Spinal cord (tissue), 10 donors: ENCODE data around the gene CSMD2. TPM values are rescaled to one million over a fixed set of nuclear protein-coding genes. Genes with fewer than 3 reads are reported as not detected.

Experiments used
- DNase-seq, 6 donors: peaks; one replicate each; pipeline versions ENCODE4 v3.0.0 to v3.0.0-alpha.2; 2013 to 2015; ENCODE audit warnings: low spot score in 6 of 6, low read depth in 4 of 6
- H3K27ac ChIP-seq: one replicate; pipeline ENCODE4 v1.5.1; 2013; ENCODE audit warnings: low read depth, low read length, control low read depth
- H3K27me3 ChIP-seq: one replicate; pipeline ENCODE4 v1.6.1; 2013; ENCODE audit warnings: low read length; ENCODE audit not compliant: control insufficient read depth, insufficient read depth
- H3K36me3 ChIP-seq: one replicate; pipeline ENCODE4 v1.6.1; 2013; ENCODE audit warnings: low read length; ENCODE audit not compliant: control insufficient read depth, insufficient read depth
- H3K4me1 ChIP-seq: one replicate; pipeline ENCODE4 v1.6.1; 2013; ENCODE audit warnings: low read length; ENCODE audit not compliant: control insufficient read depth, insufficient read depth
- H3K4me3 ChIP-seq: one replicate; pipeline ENCODE4 v1.5.1; 2013; ENCODE audit warnings: low read depth, low read length, control low read depth
- H3K9me3 ChIP-seq: one replicate; pipeline ENCODE4 v1.6.1; 2013; ENCODE audit warnings: low read length; ENCODE audit not compliant: control insufficient read depth, insufficient read depth
- WGBS: methylation state at CpG from one replicate; pipeline ENCODE4 v1.1.5; 2013; ENCODE audit warnings: missing lambda C conversion rate; ENCODE audit not compliant: insufficient coverage; 5-methylcytosine and 5-hydroxymethylcytosine counted together
- polyA plus RNA-seq, 2 donors: library from polyadenylated mRNA; unstranded; fragments of 120-200 nt; gene quantifications; one replicate each; pipeline ENCODE4 v1.2.1, GENCODE V29; 2013; ENCODE audit not compliant: insufficient read length in 2 of 2
- total RNA-seq, 2 donors: library from RNA; depleted of rRNA in 1 of 2; stranded (reverse); fragments of 120-200 nt in 1 of 2; fragments of >200 nt in 1 of 2; gene quantifications; one replicate each; pipeline versions ENCODE4 v1.2.3 to v1.2.4, GENCODE V29; 2013 to 2014
- donor health status: healthy.

The CSMD2 gene
- total and polyA plus RNA-seq, 4 donors, result 16.0 to 26.4 (median 22.2) TPM

- Histone ChIP-seq H3K9me3 (no peaks in the 10 kb centered on the region), H3K4me3 (no peak overlapping the region), H3K27me3 (no peaks in the 10 kb centered on the region), H3K4me1 (peaks cover 4% of the 10 kb centered on the region), H3K36me3 (peaks cover 2% of the 10 kb centered on the region), H3K27ac (no peak overlapping the region)
- DNase-seq, result no peak
- WGBS, result 85% methylated on average over 6 of the region's 7 CpGs
Observed at GRCh38 chr1:33680281-33680840, 484.7 kb downstream of the CSMD2 start.

- Histone ChIP-seq H3K27ac (no peak overlapping the region), H3K27me3 (no peaks in the 10 kb centered on the region), H3K36me3 (peaks cover 19% of the 10 kb centered on the region), H3K4me1 (no peaks in the 10 kb centered on the region), H3K4me3 (no peak overlapping the region), H3K9me3 (no peaks in the 10 kb centered on the region)
- DNase-seq, result no peak
- WGBS, result no CpG with 5 or more reads among the region's 1 CpG
Observed at GRCh38 chr1:33670567-33670966, 494.5 kb downstream of the CSMD2 start.

- no peak for DNase-seq
- no peak overlapping the region for H3K4me3 ChIP-seq
- H3K27me3 ChIP-seq, result no peaks in the 10 kb centered on the region
- no peak overlapping the region for H3K27ac ChIP-seq
- no CpG with 5 or more reads among the region's 3 CpGs for WGBS
- no peaks in the 10 kb centered on the region for H3K9me3 ChIP-seq
- H3K36me3 ChIP-seq, result peaks cover 19% of the 10 kb centered on the region
- H3K4me1 ChIP-seq, result no peaks in the 10 kb centered on the region
Observed at GRCh38 chr1:33668695-33669094, 496.3 kb downstream of the CSMD2 start.

- H3K4me3 ChIP-seq, result no peak overlapping the region
- no peaks in the 10 kb centered on the region for H3K4me1 ChIP-seq
- no peak overlapping the region for H3K27ac ChIP-seq
- no peak for DNase-seq
- WGBS, result 86% methylated on average over 11 of the region's 14 CpGs
- H3K9me3 ChIP-seq, result no peaks in the 10 kb centered on the region
- no peaks in the 10 kb centered on the region for H3K27me3 ChIP-seq
- H3K36me3 ChIP-seq, result peaks cover 27% of the 10 kb centered on the region
Observed at GRCh38 chr1:33667386-33668282, 497.4 kb downstream of the CSMD2 start.

- Histone ChIP-seq H3K4me1 (no peaks in the 10 kb centered on the region), H3K27me3 (no peaks in the 10 kb centered on the region), H3K36me3 (peaks cover 26% of the 10 kb centered on the region), H3K9me3 (no peaks in the 10 kb centered on the region), H3K27ac (no peak overlapping the region), H3K4me3 (no peak overlapping the region)
- 42% methylated on average over 5 of the region's 5 CpGs for WGBS
- peak in 1 of 6 donors; percentile 58 for DNase-seq
Observed at GRCh38 chr1:33666616-33667015, 498.4 kb downstream of the CSMD2 start.

- no peaks in the 10 kb centered on the region for H3K27me3 ChIP-seq
- H3K9me3 ChIP-seq, result no peaks in the 10 kb centered on the region
- 89% methylated on average over 2 of the region's 6 CpGs for WGBS
- DNase-seq, result peak in 2 of 6 donors; percentile 65 to 82
- H3K4me1 ChIP-seq, result no peaks in the 10 kb centered on the region
- no peak overlapping the region for H3K4me3 ChIP-seq
- H3K27ac ChIP-seq, result no peak overlapping the region
- H3K36me3 ChIP-seq, result peaks cover 29% of the 10 kb centered on the region
Observed at GRCh38 chr1:33661811-33662454, 503.1 kb downstream of the CSMD2 start.

- no peak overlapping the region for H3K4me3 ChIP-seq
- peaks cover 35% of the 10 kb centered on the region for H3K36me3 ChIP-seq
- no peaks in the 10 kb centered on the region for H3K27me3 ChIP-seq
- no peak overlapping the region for H3K27ac ChIP-seq
- H3K4me1 ChIP-seq, result no peaks in the 10 kb centered on the region
- WGBS, result 97% methylated on average over 3 of the region's 8 CpGs
- no peak for DNase-seq
- H3K9me3 ChIP-seq, result no peaks in the 10 kb centered on the region
Observed at GRCh38 chr1:33660956-33661355, 504.1 kb downstream of the CSMD2 start.

- H3K36me3 ChIP-seq, result peaks cover 35% of the 10 kb centered on the region
- H3K27me3 ChIP-seq, result no peaks in the 10 kb centered on the region
- no peak overlapping the region for H3K27ac ChIP-seq
- no peak overlapping the region for H3K4me3 ChIP-seq
- WGBS, result 54% methylated on average over 4 of the region's 5 CpGs
- no peaks in the 10 kb centered on the region for H3K9me3 ChIP-seq
- peak in 1 of 6 donors; percentile 37 for DNase-seq
- no peaks in the 10 kb centered on the region for H3K4me1 ChIP-seq
Observed at GRCh38 chr1:33660244-33660643, 504.8 kb downstream of the CSMD2 start.

GRCh38 chr1:33659641-33660040, 505.4 kb downstream of the CSMD2 start:
- DNase-seq, result no peak

More at GRCh38 chr1:33659641-33660040, 505.4 kb downstream of the CSMD2 start:
- WGBS, result 83% methylated on average over 1 of the region's 4 CpGs
- Histone ChIP-seq H3K4me1 (no peaks in the 10 kb centered on the region), H3K4me3 (no peak overlapping the region), H3K9me3 (no peaks in the 10 kb centered on the region), H3K36me3 (peaks cover 39% of the 10 kb centered on the region), H3K27ac (no peak overlapping the region), H3K27me3 (no peaks in the 10 kb centered on the region)
